Osteocyte (in vitro differentiated cells): ENCODE data around the gene ABL2. TPM values are rescaled to one million over a fixed set of nuclear protein-coding genes. Genes with fewer than 3 reads are reported as not detected.
A peak's percentile ranks its signal among the peaks of the same experiment; 100 is the strongest.

ENCODE experiments used
- DNase-seq: peaks from one replicate; pipeline ENCODE4 v3.0.0; 2021; ENCODE audit warnings: mixed read lengths; ENCODE audit not compliant: unreplicated experiment; ENCODE audit errors: extremely low spot score
- H3K27ac Mint-ChIP-seq: one replicate; pipeline ENCODE4 v1.8.0; 2021; ENCODE audit warnings: mild to moderate bottlenecking, mixed read lengths; ENCODE audit not compliant: unreplicated experiment
- H3K27me3 Mint-ChIP-seq: one replicate; pipeline ENCODE4 v1.8.0; 2021; ENCODE audit warnings: mixed read lengths; ENCODE audit not compliant: unreplicated experiment
- H3K36me3 Mint-ChIP-seq: one replicate; pipeline ENCODE4 v1.8.0; 2021; ENCODE audit warnings: mixed read lengths; ENCODE audit not compliant: unreplicated experiment
- H3K4me1 Mint-ChIP-seq: one replicate; pipeline ENCODE4 v1.8.0; 2021; ENCODE audit warnings: mixed read lengths; ENCODE audit not compliant: unreplicated experiment
- H3K4me3 Mint-ChIP-seq: one replicate; pipeline ENCODE4 v1.8.0; 2021; ENCODE audit warnings: mild to moderate bottlenecking, moderate library complexity, mixed read lengths; ENCODE audit not compliant: unreplicated experiment
- H3K9me3 Mint-ChIP-seq: one replicate; pipeline ENCODE4 v1.8.0; 2021; ENCODE audit warnings: mixed read lengths; ENCODE audit not compliant: unreplicated experiment
- total RNA-seq: library from RNA; stranded (reverse); gene quantifications from 2 replicates; pipeline ENCODE4 v1.2.1, GENCODE V29; 2021
- TF ChIP-seq, protein P1 (sequence below): fragments of 200-600 bp; sonication (generic); IDR thresholded peaks from 2 replicates; pipeline ENCODE4 v1.5.0; 2021; ENCODE audit warnings: antibody characterized with exemption, mild to moderate bottlenecking, moderate library complexity

The ABL2 gene
- total RNA-seq, 1 donor from 2014 or later: 36.3 TPM

DNA sequence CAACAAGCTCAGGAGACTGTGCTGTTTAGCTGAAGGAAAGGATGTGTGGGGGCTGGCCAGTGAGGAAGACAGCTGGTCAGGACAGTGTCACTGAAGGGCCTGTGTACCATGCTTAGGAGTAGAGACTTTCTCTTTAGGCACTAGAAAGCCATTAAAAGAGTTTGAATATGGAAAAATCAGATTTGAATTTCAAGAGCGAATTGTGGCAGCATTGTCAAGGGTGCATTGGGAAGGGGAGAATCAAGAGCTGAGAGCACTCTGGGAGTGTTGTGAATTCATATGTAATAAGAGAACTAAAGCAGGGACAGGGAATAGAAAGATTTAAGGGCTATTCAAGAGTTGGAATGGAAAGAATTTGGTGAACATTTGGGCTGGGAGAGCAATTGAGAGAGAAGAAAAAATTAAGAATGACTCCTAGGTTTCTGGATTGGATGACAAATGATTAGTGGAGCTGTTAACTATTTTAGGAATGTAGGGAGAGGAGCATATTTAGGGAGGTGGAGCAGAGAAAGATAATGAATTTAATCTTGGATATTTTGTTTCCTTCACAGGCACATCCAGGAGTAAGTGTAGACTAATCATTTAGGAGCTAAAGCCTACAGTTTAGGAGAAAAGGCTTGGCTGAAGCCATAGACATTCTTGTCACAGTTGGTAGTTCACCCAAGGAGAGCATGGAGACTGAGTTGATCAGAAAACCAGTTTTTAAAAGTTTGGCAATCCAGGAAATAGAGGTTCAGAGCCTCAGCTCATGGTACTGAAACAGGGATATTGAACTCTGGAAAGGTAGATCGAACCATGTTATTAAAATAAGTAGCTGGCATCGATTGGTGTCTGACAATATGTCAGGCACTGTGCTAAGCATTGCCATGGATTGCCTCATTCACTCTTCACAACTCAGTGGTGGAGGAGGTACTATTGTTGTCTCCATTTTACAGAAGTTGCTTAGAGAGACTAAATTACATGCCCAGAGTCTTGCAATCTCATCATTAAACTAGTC is 170.7 kb downstream of the ABL2 start:
- Mint-ChIP-seq H3K36me3 (peaks cover 36% of the 10 kb centered on the region), H3K27ac (peak overlapping the region; percentile 75), H3K4me1 (peaks cover 14% of the 10 kb centered on the region), H3K27me3 (no peaks in the 10 kb centered on the region), H3K9me3 (peaks cover 5% of the 10 kb centered on the region), H3K4me3 (no peak overlapping the region)
- TF ChIP-seq, protein P1, sequence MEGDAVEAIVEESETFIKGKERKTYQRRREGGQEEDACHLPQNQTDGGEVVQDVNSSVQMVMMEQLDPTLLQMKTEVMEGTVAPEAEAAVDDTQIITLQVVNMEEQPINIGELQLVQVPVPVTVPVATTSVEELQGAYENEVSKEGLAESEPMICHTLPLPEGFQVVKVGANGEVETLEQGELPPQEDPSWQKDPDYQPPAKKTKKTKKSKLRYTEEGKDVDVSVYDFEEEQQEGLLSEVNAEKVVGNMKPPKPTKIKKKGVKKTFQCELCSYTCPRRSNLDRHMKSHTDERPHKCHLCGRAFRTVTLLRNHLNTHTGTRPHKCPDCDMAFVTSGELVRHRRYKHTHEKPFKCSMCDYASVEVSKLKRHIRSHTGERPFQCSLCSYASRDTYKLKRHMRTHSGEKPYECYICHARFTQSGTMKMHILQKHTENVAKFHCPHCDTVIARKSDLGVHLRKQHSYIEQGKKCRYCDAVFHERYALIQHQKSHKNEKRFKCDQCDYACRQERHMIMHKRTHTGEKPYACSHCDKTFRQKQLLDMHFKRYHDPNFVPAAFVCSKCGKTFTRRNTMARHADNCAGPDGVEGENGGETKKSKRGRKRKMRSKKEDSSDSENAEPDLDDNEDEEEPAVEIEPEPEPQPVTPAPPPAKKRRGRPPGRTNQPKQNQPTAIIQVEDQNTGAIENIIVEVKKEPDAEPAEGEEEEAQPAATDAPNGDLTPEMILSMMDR: no peak
- DNase-seq: no peak

DNA sequence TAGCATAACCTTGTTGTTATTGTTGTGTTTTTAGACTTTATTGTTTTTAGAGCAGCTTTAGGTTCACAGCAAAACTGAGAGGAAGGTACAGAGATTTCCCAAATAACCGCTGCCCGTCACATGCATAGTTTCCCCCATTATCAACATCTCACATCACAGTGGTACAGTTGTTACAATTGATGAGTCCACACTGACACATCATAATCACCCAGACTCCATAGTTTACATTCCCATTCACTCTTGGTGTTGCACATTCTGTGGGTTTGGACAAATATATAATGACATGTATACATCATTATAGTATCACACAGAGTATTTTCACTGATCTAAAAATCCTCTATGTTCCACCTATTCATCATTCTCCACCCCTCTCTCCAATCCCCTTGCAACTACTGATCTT is 173.5 kb downstream of the ABL2 start:
- DNase-seq: no peak
- no peak overlapping the region for H3K27ac Mint-ChIP-seq
- no peak overlapping the region for H3K4me3 Mint-ChIP-seq
- peaks cover 29% of the 10 kb centered on the region for H3K36me3 Mint-ChIP-seq
- H3K27me3 Mint-ChIP-seq: no peaks in the 10 kb centered on the region
- peaks cover 5% of the 10 kb centered on the region for H3K9me3 Mint-ChIP-seq
- H3K4me1 Mint-ChIP-seq: peaks cover 14% of the 10 kb centered on the region
- TF ChIP-seq, protein P1: no peak

DNA sequence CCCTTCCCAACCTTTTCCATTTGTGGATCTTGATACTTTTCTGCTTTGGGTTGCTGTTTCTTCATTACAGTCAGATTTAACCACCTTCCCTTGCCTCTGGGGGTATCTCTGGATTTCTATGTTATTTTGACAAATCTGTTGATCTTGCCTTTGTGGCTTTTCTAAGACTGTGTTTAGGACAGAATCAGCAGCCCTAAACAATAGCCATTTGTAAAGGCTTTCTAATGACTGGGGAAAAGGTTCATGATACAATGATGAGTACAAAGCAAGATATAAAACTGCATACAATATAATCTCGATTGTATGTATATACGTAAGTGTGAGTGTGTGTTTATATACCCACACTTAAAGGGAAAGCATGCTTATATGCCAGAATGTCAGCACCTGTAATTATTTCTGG is 176.0 kb downstream of the ABL2 start:
- no peak for DNase-seq
- Mint-ChIP-seq H3K27ac (no peak overlapping the region), H3K36me3 (peaks cover 26% of the 10 kb centered on the region), H3K4me1 (peaks cover 8% of the 10 kb centered on the region), H3K9me3 (peaks cover 5% of the 10 kb centered on the region), H3K4me3 (no peak overlapping the region), H3K27me3 (no peaks in the 10 kb centered on the region)
- TF ChIP-seq, protein P1: no peak

DNA sequence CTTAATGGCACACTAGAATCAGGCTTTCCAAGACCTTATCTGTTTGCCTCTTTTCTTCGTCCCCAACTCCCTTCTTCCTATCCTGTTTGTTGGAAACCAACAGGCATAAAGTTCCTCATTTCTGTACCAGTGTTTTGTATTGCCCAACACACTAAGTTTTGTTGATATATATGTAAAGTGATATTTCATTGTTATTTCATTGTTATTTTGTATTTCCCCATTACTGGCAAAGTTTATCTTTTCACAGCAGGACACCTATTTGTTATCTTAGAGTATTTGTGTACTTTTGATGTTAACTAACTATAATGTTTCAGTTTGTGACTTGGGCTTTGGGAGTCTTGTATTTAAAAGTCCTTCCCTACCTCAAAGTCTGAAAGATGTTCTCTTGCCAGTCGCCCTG is 176.7 kb downstream of the ABL2 start:
- TF ChIP-seq, protein P1: no peak
- H3K4me1 Mint-ChIP-seq: peaks cover 3% of the 10 kb centered on the region
- no peak overlapping the region for H3K4me3 Mint-ChIP-seq

More for the DNA sequence above, 176.7 kb downstream of the ABL2 start:
- DNase-seq: no peak
- Mint-ChIP-seq H3K36me3 (peaks cover 26% of the 10 kb centered on the region), H3K27ac (no peak overlapping the region), H3K9me3 (peaks cover 5% of the 10 kb centered on the region), H3K27me3 (no peaks in the 10 kb centered on the region)

Other genes with a start within 250 kb of the ABL2 start
- gene FAM20B, start 203.8 kb downstream of the ABL2 start, total RNA-seq: 31.6 and 39.0 TPM in 2 replicates
- gene TOR3A, start 147.6 kb downstream of the ABL2 start, total RNA-seq: 21.1 and 24.8 TPM in 2 replicates
- gene SOAT1, start 64.1 kb upstream of the ABL2 start, total RNA-seq: 39.6 and 41.3 TPM in 2 replicates
- 0.39 and 0.70 TPM in 2 replicates for gene AXDND1, start 136.3 kb upstream of the ABL2 start, total RNA-seq